ENCODE results near the gene NEURL1.

NEURL1 gene

DNA sequence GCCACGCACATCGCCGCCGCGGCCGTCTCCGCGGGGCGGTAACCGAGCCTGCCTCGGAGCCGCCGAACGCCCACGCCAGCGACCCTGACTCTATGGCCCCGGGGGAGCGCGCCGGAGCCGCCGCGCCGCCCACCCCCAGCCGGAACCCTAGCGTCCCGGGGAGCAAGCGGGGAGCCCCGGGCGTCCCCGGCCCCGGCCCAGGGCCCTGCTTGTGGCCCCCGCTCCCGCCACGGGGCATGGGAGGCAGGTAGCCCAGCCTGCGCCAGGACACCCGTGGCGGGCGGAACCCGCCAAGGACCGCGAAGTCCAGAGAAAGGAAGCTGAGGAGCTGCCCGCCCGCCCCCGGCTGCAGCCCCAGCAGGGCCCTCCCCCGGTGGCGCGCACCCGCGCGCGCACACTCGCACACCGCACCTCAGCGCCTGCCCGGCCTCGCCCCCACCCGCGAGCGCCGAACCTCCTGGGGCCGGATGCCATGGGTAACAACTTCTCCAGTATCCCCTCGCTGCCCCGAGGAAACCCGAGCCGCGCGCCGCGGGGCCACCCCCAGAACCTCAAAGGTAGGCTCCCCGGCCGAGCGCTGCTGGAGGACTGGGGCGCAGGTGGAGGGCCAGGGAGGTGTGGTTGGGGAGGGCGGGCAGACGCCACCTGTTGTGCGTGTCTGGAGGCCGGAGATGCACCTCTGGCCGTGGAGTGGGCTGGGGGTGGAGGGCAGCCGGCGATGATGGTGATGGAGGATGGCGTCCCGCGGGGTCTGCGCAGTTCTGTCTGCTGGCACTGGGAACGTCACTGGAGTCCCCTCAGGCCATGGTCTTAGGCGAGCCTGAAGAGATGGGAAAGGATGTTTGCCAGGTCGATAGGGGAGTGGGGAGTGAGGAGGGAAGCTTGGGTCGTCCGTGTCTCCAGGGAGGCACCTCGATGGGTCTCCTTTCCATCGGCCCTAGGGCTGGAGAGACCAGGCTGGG, 692 bp downstream of the NEURL1 start:
- TF ChIP-seq EZH2phosphoT487 (conservative IDR thresholded peaks at IDR 0.05; ENCODE audit: low read length), result no peak
- TF ChIP-seq, protein P1, sequence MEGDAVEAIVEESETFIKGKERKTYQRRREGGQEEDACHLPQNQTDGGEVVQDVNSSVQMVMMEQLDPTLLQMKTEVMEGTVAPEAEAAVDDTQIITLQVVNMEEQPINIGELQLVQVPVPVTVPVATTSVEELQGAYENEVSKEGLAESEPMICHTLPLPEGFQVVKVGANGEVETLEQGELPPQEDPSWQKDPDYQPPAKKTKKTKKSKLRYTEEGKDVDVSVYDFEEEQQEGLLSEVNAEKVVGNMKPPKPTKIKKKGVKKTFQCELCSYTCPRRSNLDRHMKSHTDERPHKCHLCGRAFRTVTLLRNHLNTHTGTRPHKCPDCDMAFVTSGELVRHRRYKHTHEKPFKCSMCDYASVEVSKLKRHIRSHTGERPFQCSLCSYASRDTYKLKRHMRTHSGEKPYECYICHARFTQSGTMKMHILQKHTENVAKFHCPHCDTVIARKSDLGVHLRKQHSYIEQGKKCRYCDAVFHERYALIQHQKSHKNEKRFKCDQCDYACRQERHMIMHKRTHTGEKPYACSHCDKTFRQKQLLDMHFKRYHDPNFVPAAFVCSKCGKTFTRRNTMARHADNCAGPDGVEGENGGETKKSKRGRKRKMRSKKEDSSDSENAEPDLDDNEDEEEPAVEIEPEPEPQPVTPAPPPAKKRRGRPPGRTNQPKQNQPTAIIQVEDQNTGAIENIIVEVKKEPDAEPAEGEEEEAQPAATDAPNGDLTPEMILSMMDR (IDR thresholded peaks at IDR 0.05; ENCODE audit: insufficient read depth, low read length, poor library complexity, severe bottlenecking), result no peak
- Histone ChIP-seq H2AFZ (ENCODE audit: low read depth, low read length, severe bottlenecking) (no peak overlapping the region), H3K4me3 (ENCODE audit: insufficient read depth, low read length, poor library complexity, severe bottlenecking) (peak overlapping the region; percentile 21), H3K27ac (ENCODE audit: low read depth, low read length) (no peak overlapping the region), H3K9me2 (replicated peaks; ENCODE audit: insufficient read depth, low read length) (no peaks in the 10 kb centered on the region), H4K20me1 (ENCODE audit: low read depth, low read length) (no peaks in the 10 kb centered on the region), H3K79me2 (ENCODE audit: insufficient read depth, low read length) (no peaks in the 10 kb centered on the region), H3F3A (ENCODE audit: insufficient read depth) (no peaks in the 10 kb centered on the region), H3K9me3 (ENCODE audit: insufficient read depth, low read length) (no peaks in the 10 kb centered on the region), H3K36me3 (ENCODE audit: low read length) (no peaks in the 10 kb centered on the region), H3K4me2 (ENCODE audit: low read depth, low read length, poor library complexity, severe bottlenecking) (peak overlapping the region; percentile 37), H3K9ac (ENCODE audit: low read length) (no peak overlapping the region), H3K27me3 (ENCODE audit: low read length) (no peaks in the 10 kb centered on the region)

DNA sequence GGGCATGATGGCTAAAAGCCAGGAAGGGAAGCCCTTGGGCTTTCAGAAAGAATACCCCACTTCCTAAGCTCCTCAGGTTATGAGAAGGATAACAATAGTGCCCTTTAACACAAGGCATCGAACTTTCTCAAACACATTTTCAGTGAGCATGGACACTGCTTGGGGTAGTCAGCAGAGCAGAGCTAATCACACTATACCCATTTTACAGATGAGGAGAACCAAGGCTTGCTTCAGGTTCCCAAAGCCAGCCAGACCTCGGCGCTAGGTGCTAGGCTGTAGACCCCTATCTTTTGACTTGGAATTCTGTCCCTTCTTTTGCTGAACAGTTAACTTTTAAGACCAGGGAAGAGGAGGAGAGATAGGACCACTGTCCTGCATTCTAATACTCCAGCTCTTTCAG, 1.8 kb downstream of the NEURL1 start:
- no peak overlapping the region for H3K27ac ChIP-seq (ENCODE audit: low read depth, low read length)
- no peaks in the 10 kb centered on the region for H3K36me3 ChIP-seq (ENCODE audit: low read length)
- H3K9me3 ChIP-seq (ENCODE audit: insufficient read depth, low read length), result no peaks in the 10 kb centered on the region
- H3K9me2 ChIP-seq (replicated peaks; ENCODE audit: insufficient read depth, low read length), result no peaks in the 10 kb centered on the region
- TF ChIP-seq, protein P1 (IDR thresholded peaks at IDR 0.05; ENCODE audit: insufficient read depth, low read length, poor library complexity, severe bottlenecking), result no peak
- no peak for TF ChIP-seq EZH2phosphoT487 (conservative IDR thresholded peaks at IDR 0.05; ENCODE audit: low read length)
- no peaks in the 10 kb centered on the region for H3K27me3 ChIP-seq (ENCODE audit: low read length)
- H3K9ac ChIP-seq (ENCODE audit: low read length), result no peak overlapping the region
- H3K4me3 ChIP-seq (ENCODE audit: insufficient read depth, low read length, poor library complexity, severe bottlenecking), result no peak overlapping the region
- H2AFZ ChIP-seq (ENCODE audit: low read depth, low read length, severe bottlenecking), result no peak overlapping the region
- no peaks in the 10 kb centered on the region for H4K20me1 ChIP-seq (ENCODE audit: low read depth, low read length)
- H3K4me2 ChIP-seq (ENCODE audit: low read depth, low read length, poor library complexity, severe bottlenecking), result no peak overlapping the region
- H3F3A ChIP-seq (ENCODE audit: insufficient read depth), result no peaks in the 10 kb centered on the region
- no peaks in the 10 kb centered on the region for H3K79me2 ChIP-seq (ENCODE audit: insufficient read depth, low read length)

DNA sequence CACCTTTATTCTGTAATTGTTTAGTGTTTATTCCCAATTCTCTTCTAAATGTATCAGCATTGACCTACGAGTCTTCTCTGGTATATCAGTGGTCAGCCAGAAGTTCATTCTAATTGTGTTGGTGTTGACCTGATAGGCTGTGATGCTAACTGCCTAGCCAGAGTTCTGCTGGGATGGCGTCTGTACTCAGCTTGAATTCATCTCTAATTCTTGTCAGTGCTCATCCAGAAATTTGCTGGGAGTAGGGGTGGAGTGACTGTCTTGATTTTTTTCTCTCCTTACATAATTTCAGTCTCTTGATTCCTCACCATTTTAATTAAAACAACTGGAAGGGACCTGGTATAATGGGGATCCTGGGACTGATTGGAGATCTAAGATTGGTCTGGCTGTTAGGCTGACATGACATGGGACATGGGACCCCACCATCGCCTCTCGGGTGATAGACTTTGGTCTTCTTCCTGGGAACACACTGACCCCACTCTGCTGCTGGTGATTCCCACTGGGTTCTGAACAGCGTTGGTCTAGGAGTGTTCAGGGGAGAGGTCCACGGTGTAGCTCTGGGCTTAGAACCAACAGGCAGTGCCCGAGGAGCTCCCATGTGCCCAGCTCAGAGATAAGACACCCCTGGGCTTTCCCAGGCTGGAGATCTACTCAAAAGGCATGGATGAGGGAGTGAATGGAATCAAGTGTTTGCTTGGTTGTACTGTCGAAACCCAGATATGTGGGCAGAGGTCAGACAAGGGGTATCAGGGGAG, 3.8 kb downstream of the NEURL1 start:
- no peak overlapping the region for H3K4me3 ChIP-seq (ENCODE audit: insufficient read depth, low read length, poor library complexity, severe bottlenecking)
- H3K9me3 ChIP-seq (ENCODE audit: insufficient read depth, low read length), result no peaks in the 10 kb centered on the region
- no peaks in the 10 kb centered on the region for H3K36me3 ChIP-seq (ENCODE audit: low read length)
- no peaks in the 10 kb centered on the region for H4K20me1 ChIP-seq (ENCODE audit: low read depth, low read length)
- no peaks in the 10 kb centered on the region for H3F3A ChIP-seq (ENCODE audit: insufficient read depth)
- H3K27ac ChIP-seq (ENCODE audit: low read depth, low read length), result no peak overlapping the region
- H2AFZ ChIP-seq (ENCODE audit: low read depth, low read length, severe bottlenecking), result no peak overlapping the region
- no peak for TF ChIP-seq EZH2phosphoT487 (conservative IDR thresholded peaks at IDR 0.05; ENCODE audit: low read length)
- TF ChIP-seq, protein P1 (IDR thresholded peaks at IDR 0.05; ENCODE audit: insufficient read depth, low read length, poor library complexity, severe bottlenecking), result no peak
- no peaks in the 10 kb centered on the region for H3K79me2 ChIP-seq (ENCODE audit: insufficient read depth, low read length)
- H3K9ac ChIP-seq (ENCODE audit: low read length), result no peak overlapping the region
- H3K27me3 ChIP-seq (ENCODE audit: low read length), result no peaks in the 10 kb centered on the region
- H3K4me2 ChIP-seq (ENCODE audit: low read depth, low read length, poor library complexity, severe bottlenecking), result no peak overlapping the region
- no peaks in the 10 kb centered on the region for H3K9me2 ChIP-seq (replicated peaks; ENCODE audit: insufficient read depth, low read length)
